Activated B cell treated with CpG ODN at 0.5 μM for 24 hours (primary cell): ENCODE measurements around the gene GET3. TPM values are rescaled to one million over a fixed set of nuclear protein-coding genes. Genes with fewer than 3 reads are reported as not detected.

Experiments used
- ATAC-seq: fragments of 200-7000 bp; cut with Tn5 transposase; one replicate; pipeline ENCODE4 v1.10.0; 2021; ENCODE audit warnings: low read depth, mild to moderate bottlenecking, moderate library complexity
- CTCF ChIA-PET: fragments of 350-600 bp; sonication (Branson Sonifier 250); formaldehyde crosslinking; loops from one replicate; lab custom pipeline; 2021; ENCODE audit warnings: antibody characterized with exemption; lab: Charles Lee
- POLR2A ChIA-PET: fragments of 350-600 bp; sonication (Branson Sonifier 250); formaldehyde crosslinking; loops from one replicate; lab custom pipeline; 2021; ENCODE audit warnings: antibody characterized with exemption; lab: Charles Lee
- DNase-seq: peaks from one replicate; pipeline ENCODE4 v3.0.0; 2022
- H3K27ac Mint-ChIP-seq: one replicate; pipeline ENCODE4 v1.8.0; 2020; ENCODE audit warnings: mixed read lengths
- H3K27me3 Mint-ChIP-seq: one replicate; pipeline ENCODE4 v1.8.0; 2021; ENCODE audit warnings: mixed read lengths
- H3K36me3 Mint-ChIP-seq: one replicate; pipeline ENCODE4 v1.8.0; 2021; ENCODE audit warnings: low read depth, mixed read lengths
- H3K4me1 Mint-ChIP-seq: one replicate; pipeline ENCODE4 v1.8.0; 2021; ENCODE audit warnings: mixed read lengths
- H3K4me3 Mint-ChIP-seq: one replicate; pipeline ENCODE4 v1.8.0; 2020; ENCODE audit warnings: mild to moderate bottlenecking, mixed read lengths
- H3K9me3 Mint-ChIP-seq: one replicate; pipeline ENCODE4 v1.8.0; 2020; ENCODE audit warnings: mixed read lengths
- CTCF ChIP-seq: fragments of 200-600 bp; IDR thresholded peaks from one replicate; pipeline ENCODE4 v1.8.0; 2022; ENCODE audit warnings: antibody characterized with exemption, mild to moderate bottlenecking
- intact Hi-C: fragments of 100-400 bp; cut with micrococcal nuclease; formaldehyde crosslinking; loops from one replicate; pipeline ENCODE4 v1.15.1; 2024
- total RNA-seq: library from RNA; stranded (reverse); gene quantifications from 2 replicates; pipeline ENCODE4 v1.2.3, GENCODE V29; 2022

The GET3 gene
- total RNA-seq, 1 donor from 2014 or later, result 59.6 TPM

GRCh38 chr19:12779162-12779993 is 42.1 kb downstream of the GET3 start:
- no peaks in the 10 kb centered on the region for H3K9me3 Mint-ChIP-seq
- H3K4me1 Mint-ChIP-seq, result peaks cover 46% of the 10 kb centered on the region
- H3K27ac Mint-ChIP-seq, result peak overlapping the region; percentile 87
- no peak for TF ChIP-seq CTCF
- intact Hi-C loops, result no loop called here
- DNase-seq (no peak), ATAC-seq (no peak)
- CTCF ChIA-PET, result interaction anchor here (1.7 to 9.1 kb wide), 4 partner anchors 8 to 17 kb away, joined by 4 to 278 read pairs (median 30); partner anchors contain the start of gene JUNB
- no peaks in the 10 kb centered on the region for H3K27me3 Mint-ChIP-seq
- no peaks in the 10 kb centered on the region for H3K36me3 Mint-ChIP-seq
- POLR2A ChIA-PET, result interaction anchor here (0.7 to 12.7 kb wide), 4 partner anchors 13 to 416 kb away, joined by 3 to 909 read pairs (median 6); partner anchors contain the start of genes JUNB, THSD8 and TRIR
- peak overlapping the region; percentile 61 for H3K4me3 Mint-ChIP-seq

GRCh38 chr19:12782174-12782423 is 44.8 kb downstream of the GET3 start:
- Mint-ChIP-seq H3K27ac (peak overlapping the region; percentile 98), H3K4me1 (peaks cover 44% of the 10 kb centered on the region), H3K9me3 (no peaks in the 10 kb centered on the region), H3K27me3 (no peaks in the 10 kb centered on the region), H3K36me3 (no peaks in the 10 kb centered on the region), H3K4me3 (peak overlapping the region; percentile 86)
- TF ChIP-seq CTCF, result no peak
- no peak for DNase-seq
- CTCF ChIA-PET, result interaction anchor here (1.2 to 3.5 kb wide), 4 partner anchors 10 to 312 kb away, joined by 3 to 19 read pairs (median 5); partner anchors contain the start of gene JUNB
- intact Hi-C loops, result loop anchor here (1.0 kb wide), 1 partner anchor 9 kb away; the partner anchor contains the start of gene JUNB
- POLR2A ChIA-PET, result interaction anchor here (0.7 to 12.7 kb wide), 7 partner anchors 10 to 171 kb away, joined by 3 to 909 read pairs (median 5); partner anchors contain the start of genes JUNB, RNASEH2A, TRIR and ZNF490
- ATAC-seq, result no peak

- H3K27ac Mint-ChIP-seq, result peak overlapping the region; percentile 98
Observed at GRCh38 chr19:12782424-12783290, 45.4 kb downstream of the GET3 start.

GRCh38 chr19:12783291-12783848 is 46.1 kb downstream of the GET3 start:
- Mint-ChIP-seq H3K4me1 (peaks cover 50% of the 10 kb centered on the region), H3K4me3 (peak overlapping the region; percentile 59), H3K9me3 (no peaks in the 10 kb centered on the region), H3K27me3 (no peaks in the 10 kb centered on the region), H3K27ac (peak overlapping the region; percentile 91), H3K36me3 (no peaks in the 10 kb centered on the region)
- POLR2A ChIA-PET, result interaction anchor here (1.0 to 12.7 kb wide), 6 partner anchors 9 to 173 kb away, joined by 4 to 909 read pairs (median 6); partner anchors contain the start of genes DHPS, JUNB, RNASEH2A and TRIR
- no peak for ATAC-seq
- intact Hi-C loops, result no loop called here
- CTCF ChIA-PET, result interaction anchor here (0.6 to 3.5 kb wide), 4 partner anchors 9 to 23 kb away, joined by 3 to 19 read pairs (median 5); partner anchors contain the start of gene JUNB
- DNase-seq, result no peak
- no peak for TF ChIP-seq CTCF

More at GRCh38 chr19:12782424-12783290, 45.4 kb downstream of the GET3 start:
- CTCF ChIA-PET, result interaction anchor here (0.6 to 3.5 kb wide), 6 partner anchors 9 to 311 kb away, joined by 3 to 19 read pairs (median 3); partner anchors contain the start of gene JUNB
- Mint-ChIP-seq H3K36me3 (no peaks in the 10 kb centered on the region), H3K9me3 (no peaks in the 10 kb centered on the region), H3K4me3 (peak overlapping the region; percentile 86), H3K4me1 (peaks cover 45% of the 10 kb centered on the region), H3K27me3 (no peaks in the 10 kb centered on the region)
- DNase-seq, result peak; percentile 89
- peak; percentile 51 for ATAC-seq
- TF ChIP-seq CTCF, result no peak
- POLR2A ChIA-PET, result interaction anchor here (0.6 to 12.7 kb wide), 9 partner anchors 9 to 216 kb away, joined by 3 to 909 read pairs (median 5); partner anchors contain the start of genes DHPS, JUNB, RNASEH2A and TRIR
- intact Hi-C loops, result loop anchor here (1.0 kb wide), 1 partner anchor 9 kb away; the partner anchor contains the start of gene JUNB
